Embryonic facial prominence (tissue), 1 donor: ENCODE measurements around the gene BNC2.

Experiments
- DNase-seq: peaks from one replicate; pipeline ENCODE4 v3.0.0-alpha.2; 2016; ENCODE audit errors: extremely low spot score

BNC2 gene

GRCh38 chr9:16628413-16628812, 242.1 kb downstream of the BNC2 start:
- no peak for DNase-seq

- DNase-seq: peak; percentile 86
These were observed 242.5 kb downstream of the BNC2 start for GRCh38 chr9:16627967-16628366.

GRCh38 chr9:16627521-16627920, 242.9 kb downstream of the BNC2 start:
- no peak for DNase-seq

- no peak for DNase-seq
These were observed 243.8 kb downstream of the BNC2 start for GRCh38 chr9:16626577-16627130.

- DNase-seq: no peak
These were observed 244.7 kb downstream of the BNC2 start for GRCh38 chr9:16625811-16626210.

DNA sequence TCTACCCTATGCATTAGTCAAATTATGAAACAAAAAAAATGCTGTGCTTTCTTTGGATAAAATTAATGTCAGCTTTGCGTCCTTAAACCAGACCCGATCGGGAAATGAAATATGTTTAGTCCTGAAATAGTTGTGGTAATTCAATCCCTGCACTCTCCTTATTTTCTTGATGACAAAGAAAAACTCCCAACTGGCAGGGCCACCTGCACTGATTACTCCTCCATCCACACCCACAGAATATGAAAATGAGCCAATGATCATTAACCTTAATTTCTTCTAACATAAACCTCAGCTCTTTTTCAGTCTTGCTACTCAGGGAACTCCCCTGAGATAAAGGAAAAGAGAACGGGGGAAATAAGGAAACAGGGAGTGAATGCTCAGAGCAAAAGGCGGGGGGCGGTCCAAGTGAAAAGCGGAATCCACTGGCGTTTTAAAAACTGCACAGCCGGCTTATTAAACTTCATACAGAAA, 245.3 kb downstream of the BNC2 start:
- no peak for DNase-seq

DNA sequence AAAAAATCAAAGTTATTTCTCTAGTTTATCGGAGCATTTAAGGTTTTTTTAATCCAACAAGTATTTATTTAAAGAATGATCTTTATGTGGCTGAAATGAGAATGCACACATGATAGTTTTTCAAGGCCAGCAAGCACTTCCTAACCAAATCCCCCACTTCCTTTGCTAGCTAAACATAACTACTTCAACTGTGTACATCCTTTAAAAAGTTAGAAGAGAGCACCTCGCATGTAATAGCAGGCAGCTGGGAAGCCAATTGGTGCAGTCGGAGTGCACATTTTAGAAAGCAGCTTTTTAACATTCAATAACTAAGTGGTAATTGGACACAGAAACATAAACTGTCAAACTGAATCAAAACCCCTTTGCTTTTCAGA, 245.7 kb downstream of the BNC2 start:
- DNase-seq: peak; percentile 54

DNA sequence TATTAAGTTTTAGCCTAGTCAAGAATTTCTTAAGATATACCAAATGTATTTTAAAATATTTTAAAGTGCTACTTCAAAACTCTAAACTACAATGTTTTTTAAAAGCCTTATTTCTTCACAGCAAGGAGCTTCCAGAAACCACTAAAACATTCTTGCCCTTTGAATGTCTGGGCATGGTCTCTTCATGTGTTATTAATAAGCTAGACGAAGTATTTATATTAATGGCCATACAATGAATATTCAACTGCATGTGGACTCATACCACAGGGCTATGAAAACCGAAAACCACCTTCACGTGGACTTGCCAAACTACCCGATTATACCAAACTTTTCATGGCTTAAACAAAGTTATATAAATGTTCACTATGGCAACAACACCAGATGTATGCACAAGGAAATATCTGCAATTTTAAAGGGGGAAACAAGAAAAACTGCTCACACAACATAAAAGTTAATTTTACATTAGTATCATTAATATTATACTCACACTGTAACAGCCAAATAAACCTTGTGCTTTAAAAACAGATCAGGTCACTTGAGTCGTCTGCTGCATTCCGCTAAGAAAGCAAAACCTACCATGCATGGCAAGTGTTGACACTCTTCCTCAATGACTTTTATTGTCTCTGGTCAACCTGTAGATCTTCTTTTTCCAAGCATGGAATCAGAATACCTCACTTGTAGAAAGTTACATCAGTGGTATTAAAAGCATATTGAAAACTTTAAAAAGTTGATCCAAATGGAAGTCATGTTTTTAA, 246.3 kb downstream of the BNC2 start:
- no peak for DNase-seq

DNA sequence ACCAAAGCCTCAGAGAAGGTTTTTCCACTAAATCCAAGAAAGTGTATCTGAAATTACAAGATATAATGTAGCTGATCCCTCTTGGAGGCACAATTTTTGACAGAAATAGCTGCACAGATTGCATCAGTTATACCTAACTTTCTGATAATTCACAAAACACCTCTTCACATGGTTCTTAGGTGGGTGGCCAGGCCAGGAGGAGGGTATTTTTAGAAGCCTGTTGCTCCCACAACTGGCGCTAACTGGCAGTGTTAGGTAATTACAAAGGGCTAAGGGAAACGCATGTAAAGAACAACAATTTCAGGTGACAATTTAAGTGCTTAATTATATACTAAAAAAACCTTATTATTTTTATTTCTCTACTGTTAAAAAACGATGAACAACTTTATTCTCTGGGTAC, 247.9 kb downstream of the BNC2 start:
- DNase-seq: no peak

DNA sequence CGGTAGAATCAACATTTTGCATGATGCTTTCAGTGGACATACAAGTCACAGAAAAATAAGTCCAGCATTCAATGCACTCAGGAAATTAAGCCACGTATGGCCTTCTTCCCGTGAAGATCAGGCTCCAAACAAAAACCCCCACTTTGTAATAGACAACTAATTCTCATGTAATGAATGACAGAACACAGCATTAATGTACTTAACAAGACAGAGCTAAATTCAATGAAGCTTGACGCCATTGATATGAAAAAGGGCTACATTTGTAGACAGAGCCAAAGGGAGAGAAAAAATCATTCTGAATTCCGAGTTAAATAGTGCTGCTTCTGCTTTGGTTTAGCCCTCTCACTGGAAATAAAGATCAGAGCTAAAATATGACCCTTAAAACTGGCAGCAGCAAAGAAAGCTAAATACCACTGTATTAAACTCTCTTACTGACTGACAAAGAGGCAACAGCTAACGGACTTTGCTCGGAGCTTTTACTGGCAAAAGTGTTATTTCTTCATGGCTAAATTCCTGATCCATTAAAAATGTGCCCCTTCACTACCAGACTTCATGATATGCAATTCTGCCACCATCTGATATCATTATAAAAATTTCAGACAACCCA, 250.5 kb downstream of the BNC2 start:
- no peak for DNase-seq

- DNase-seq: no peak
These were observed 251.1 kb downstream of the BNC2 start for GRCh38 chr9:16619402-16619801.

GRCh38 chr9:16618524-16618923, 251.9 kb downstream of the BNC2 start:
- DNase-seq: no peak

DNA sequence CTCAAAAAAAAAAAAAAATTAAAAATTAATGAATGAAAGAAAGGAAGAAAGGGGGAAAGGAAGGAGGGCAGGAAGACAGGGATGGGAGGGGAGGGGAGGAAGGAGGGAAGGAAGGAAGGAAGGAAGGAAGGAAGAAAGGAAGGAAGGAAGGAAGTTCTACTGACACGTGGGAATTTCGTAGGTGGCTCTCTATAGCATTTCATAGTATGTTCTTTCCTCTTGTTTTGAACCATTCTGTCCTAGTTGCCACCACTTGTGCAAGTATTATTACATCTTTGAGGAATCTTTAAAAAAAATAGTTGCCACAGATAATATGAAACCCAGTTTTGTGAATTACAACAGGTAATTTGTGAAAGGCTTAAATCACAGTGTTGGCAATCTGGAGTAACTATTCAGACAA, 253.8 kb downstream of the BNC2 start:
- DNase-seq: no peak

DNA sequence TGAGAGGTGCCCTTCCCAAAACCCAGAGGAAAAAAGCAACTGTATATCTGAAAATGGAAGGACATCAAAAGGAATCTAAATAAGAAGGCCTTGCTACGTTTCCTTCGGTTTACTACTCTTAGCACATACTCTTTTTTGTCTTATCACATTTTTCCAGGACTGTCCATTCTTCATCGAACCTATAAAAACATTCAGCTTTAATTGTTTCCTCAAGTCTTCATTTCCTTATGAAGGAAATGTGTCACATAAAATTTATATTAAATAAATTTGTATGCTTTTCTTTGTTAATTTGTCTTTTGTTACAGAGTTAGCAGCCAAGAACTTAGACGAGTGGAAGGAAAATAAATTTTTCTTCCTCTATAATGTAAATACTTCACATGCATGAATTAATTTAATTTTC, 255.0 kb downstream of the BNC2 start:
- no peak for DNase-seq

GRCh38 chr9:16613605-16614004, 256.9 kb downstream of the BNC2 start:
- no peak for DNase-seq

DNA sequence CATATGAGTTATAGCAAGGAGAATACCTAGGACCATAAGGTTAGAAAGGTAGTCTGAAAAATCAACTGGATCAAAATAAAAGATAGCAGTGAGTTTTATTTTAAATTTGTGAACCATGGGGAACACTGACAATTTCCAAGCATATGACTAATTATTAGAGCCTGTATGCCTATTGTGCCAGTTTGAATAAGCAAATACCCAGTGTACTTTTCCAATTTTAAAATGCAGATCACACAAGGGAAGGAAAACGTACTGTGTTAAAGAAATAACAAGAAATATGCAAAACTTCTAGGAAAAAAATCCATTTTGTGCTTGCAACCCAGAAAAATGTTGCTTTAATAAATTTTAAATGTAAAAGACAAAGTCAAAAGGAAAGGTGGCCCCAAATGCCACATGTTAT, 257.4 kb downstream of the BNC2 start:
- no peak for DNase-seq

DNA sequence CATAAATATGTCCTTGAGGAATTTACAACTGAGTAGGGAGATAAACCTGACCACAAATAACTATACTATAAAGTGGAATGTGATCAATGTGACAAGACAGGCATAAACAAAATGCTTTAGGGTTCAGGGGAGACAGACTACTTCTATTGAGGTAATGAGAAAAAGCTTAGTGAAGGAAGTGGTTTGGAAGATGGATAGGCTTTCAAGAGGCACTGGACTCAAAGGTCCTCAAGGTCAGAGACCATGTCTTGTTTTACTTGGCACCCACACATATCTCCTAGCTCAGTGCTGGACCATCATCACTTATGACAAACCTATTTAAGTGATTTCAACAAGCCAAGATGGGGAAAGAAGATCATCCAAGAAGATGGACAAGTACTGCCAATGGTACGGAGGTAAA, 257.8 kb downstream of the BNC2 start:
- no peak for DNase-seq

DNA sequence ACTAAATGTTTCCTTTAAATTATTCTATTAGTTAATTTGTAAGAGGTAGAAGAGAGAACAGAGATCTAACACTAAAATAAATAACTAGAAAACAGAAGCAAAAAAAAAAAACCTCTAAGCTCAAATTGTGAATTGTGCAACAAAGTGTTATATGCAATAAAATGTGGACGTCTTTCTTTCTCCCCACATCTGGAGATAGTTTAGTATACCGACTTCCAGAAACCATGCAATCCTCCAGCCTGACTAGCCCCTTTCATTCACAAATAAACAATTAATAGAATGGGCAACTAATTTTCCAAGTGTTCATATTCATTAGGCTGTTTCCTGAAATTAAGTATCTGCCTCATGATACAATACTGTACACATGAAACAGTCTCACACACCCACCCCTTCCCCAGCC, 258.5 kb downstream of the BNC2 start:
- no peak for DNase-seq

DNA sequence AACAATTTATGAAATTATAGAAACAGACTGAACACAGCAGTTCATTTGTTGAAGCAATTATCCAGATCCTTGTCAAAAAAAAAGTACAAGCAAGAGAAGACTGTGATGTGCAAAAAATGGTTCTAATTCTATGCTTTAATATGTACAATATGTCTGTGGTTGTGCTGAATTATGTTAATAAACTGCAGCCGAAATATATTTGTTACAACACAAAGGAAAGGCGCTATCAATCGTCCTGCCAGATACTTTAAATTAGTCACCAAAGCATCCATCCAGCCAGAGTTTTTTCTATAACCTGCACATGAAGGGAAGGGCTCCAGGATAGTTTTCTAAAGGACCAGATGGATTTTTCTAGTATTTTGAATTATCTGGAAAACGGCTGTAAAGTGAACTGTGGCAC, 259.5 kb downstream of the BNC2 start:
- DNase-seq: no peak

DNA sequence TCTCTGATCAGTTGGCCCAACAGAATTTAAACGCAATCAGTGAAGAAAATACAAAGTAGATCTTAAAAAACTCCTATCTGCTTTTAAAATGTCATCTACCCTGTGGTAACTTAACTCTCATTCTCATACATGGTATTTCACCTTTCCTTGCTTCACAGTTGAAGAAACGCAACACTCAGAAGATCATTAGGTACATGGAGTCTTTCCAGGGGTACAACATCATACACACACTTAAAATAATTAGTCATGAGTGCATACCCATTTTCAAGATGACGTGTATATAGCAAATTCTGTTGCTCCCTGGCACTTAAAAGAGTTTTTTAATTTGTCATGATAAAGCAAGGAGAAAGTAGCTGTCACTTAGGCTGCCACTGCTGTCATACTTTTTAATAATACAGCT, 259.9 kb downstream of the BNC2 start:
- no peak for DNase-seq

DNA sequence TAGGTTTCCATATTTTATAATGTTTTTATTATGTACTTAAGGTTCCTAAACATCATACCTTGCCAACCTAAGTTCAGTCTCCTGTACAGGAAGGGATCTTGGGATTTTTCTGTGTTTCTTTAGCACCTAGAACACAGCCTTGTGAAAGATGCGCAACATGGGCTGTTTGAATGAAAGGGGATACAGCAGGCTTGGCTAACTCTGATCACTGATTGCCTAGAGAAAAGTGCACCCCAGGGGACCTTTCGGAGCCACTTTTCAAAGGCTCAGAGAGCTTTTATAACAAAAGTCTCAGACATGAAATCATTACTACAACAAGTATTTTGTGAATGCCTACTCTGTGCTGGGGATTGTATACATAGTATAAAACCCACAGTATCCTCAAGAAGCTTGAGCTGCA, 261.6 kb downstream of the BNC2 start:
- DNase-seq: no peak

- no peak for DNase-seq
These were observed 268.0 kb downstream of the BNC2 start for GRCh38 chr9:16602494-16602893.

GRCh38 chr9:16601991-16602390, 268.5 kb downstream of the BNC2 start:
- DNase-seq: no peak
